Natural killer cell (primary cell): ENCODE results near the gene DYNC2LI1. TPM values are rescaled to one million over a fixed set of nuclear protein-coding genes. Genes with fewer than 3 reads are reported as not detected.
"Not testable (repeated sequence)": the region's sequence is repeated elsewhere in the genome, so short reads cannot be mapped to it uniquely, and the experiment has no call there.

ENCODE experiments used
- ATAC-seq, 3 donors: fragments of 150-1000 bp in 2 of 3; fragments of 200-7000 bp in 1 of 3; cut with Tn5 transposase; 1 replicate in 1 of 3; 2 replicates in 2 of 3; pipeline ENCODE4 v1.10.0; 2021; ENCODE audit warnings: mild to moderate bottlenecking in 2 of 3, moderate library complexity in 2 of 3
- DNase-seq, 2 donors: peaks; one replicate each; pipeline versions ENCODE4 v3.0.0 to v3.0.0-alpha.2; 2013 to 2021; ENCODE audit warnings: mixed read lengths in 1 of 2
- H3K27ac ChIP-seq: one replicate; pipeline ENCODE4 v1.5.1; 2013; ENCODE audit warnings: mild to moderate bottlenecking, low read length
- H3K27me3 ChIP-seq: one replicate; pipeline ENCODE4 v1.6.1; 2013; ENCODE audit warnings: low read length; ENCODE audit not compliant: control insufficient read depth, insufficient read depth
- H3K36me3 ChIP-seq: one replicate; pipeline ENCODE4 v1.6.1; 2013; ENCODE audit warnings: low read length; ENCODE audit not compliant: control insufficient read depth, insufficient read depth
- H3K4me1 ChIP-seq: one replicate; pipeline ENCODE4 v1.6.1; 2013; ENCODE audit warnings: low read length; ENCODE audit not compliant: control insufficient read depth, insufficient read depth
- H3K4me3 ChIP-seq: one replicate; pipeline ENCODE4 v1.5.1; 2013; ENCODE audit warnings: low read length
- H3K9me3 ChIP-seq: one replicate; pipeline ENCODE4 v1.6.1; 2013; ENCODE audit warnings: low read length; ENCODE audit not compliant: control insufficient read depth, insufficient read depth
- H3K27ac Mint-ChIP-seq, 2 donors: one replicate each; pipeline ENCODE4 v1.8.0; 2022; ENCODE audit warnings: mild to moderate bottlenecking in 2 of 2, mixed read lengths in 2 of 2, moderate library complexity in 1 of 2
- H3K27me3 Mint-ChIP-seq, 2 donors: one replicate each; pipeline ENCODE4 v1.8.0; 2022; ENCODE audit warnings: low read depth in 2 of 2, mixed read lengths in 2 of 2
- H3K36me3 Mint-ChIP-seq: one replicate; pipeline ENCODE4 v1.8.0; 2022; ENCODE audit warnings: mixed read lengths
- H3K4me1 Mint-ChIP-seq, 2 donors: one replicate each; pipeline ENCODE4 v1.8.0; 2022; ENCODE audit warnings: mixed read lengths in 2 of 2
- H3K4me3 Mint-ChIP-seq: one replicate; pipeline ENCODE4 v1.8.0; 2022; ENCODE audit warnings: mild to moderate bottlenecking, moderate library complexity, mixed read lengths
- H3K9me3 Mint-ChIP-seq, 2 donors: one replicate each; pipeline ENCODE4 v1.8.0; 2022; ENCODE audit warnings: mixed read lengths in 2 of 2
- CTCF ChIP-seq: fragments of 200-600 bp; IDR thresholded peaks from one replicate; pipeline ENCODE4 v1.8.0; 2022; ENCODE audit warnings: antibody characterized with exemption
- WGBS: methylation state at CpG from one replicate; pipeline ENCODE4 v1.1.7; 2013; ENCODE audit warnings: missing lambda C conversion rate; ENCODE audit not compliant: insufficient coverage; 5-methylcytosine and 5-hydroxymethylcytosine counted together
- intact Hi-C: fragments of 100-400 bp; cut with micrococcal nuclease; formaldehyde crosslinking; loops from one replicate; pipeline ENCODE4 v1.14.2; 2022
- total RNA-seq, 4 donors: library from RNA; stranded (reverse); fragments of 120-200 nt in 1 of 4; gene quantifications; one replicate each; pipeline versions ENCODE4 v1.2.3 to v1.2.4, GENCODE V29; 2013 to 2022

The DYNC2LI1 gene
- total RNA-seq: 1 to 10 TPM; 2.1 to 4.5 (median 3.2) TPM
- 11.9 TPM for total RNA-seq (2013)

GRCh38 chr2:43773876-43774613, at the start of gene DYNC2LI1:
TSS of gene DYNC2LI1 (plus strand) at chr2:43774039. CDS start at chr2:43774139, 100 bp downstream.
- H3K36me3 Mint-ChIP-seq: no peaks in the 10 kb centered on the region
- Histone ChIP-seq H3K27ac (no peak within 1 kb of the TSS), H3K9me3 (no peaks in the 10 kb centered on the region), H3K4me3 (peak within 1 kb of the TSS; percentile 82), H3K36me3 (no peaks in the 10 kb centered on the region), H3K27me3 (no peaks in the 10 kb centered on the region), H3K4me1 (peaks cover 10% of the 10 kb centered on the region)
- TF ChIP-seq CTCF: no peak
- no peaks in the 10 kb centered on the region for H3K9me3 Mint-ChIP-seq
- intact Hi-C loops: no loop called here
- under 1% methylated on average over 27 of the region's 31 CpGs for WGBS
- ATAC-seq (peak; percentile 92 to 98 (median 97)), DNase-seq (peak; percentile 56 to 86)
- H3K27me3 Mint-ChIP-seq: peaks cover 2 to 22% of the 10 kb centered on the region in 2 donors
- H3K4me1 Mint-ChIP-seq: peaks cover 12 to 14% of the 10 kb centered on the region in 2 donors
- H3K4me3 Mint-ChIP-seq: peak within 1 kb of the TSS; percentile 95
- H3K27ac Mint-ChIP-seq: peak within 1 kb of the TSS; percentile 82 to 91

- Mint-ChIP-seq H3K27me3 (peaks cover 9 to 23% of the 10 kb centered on the region in 2 donors), H3K36me3 (no peaks in the 10 kb centered on the region), H3K9me3 (no peaks in the 10 kb centered on the region), H3K27ac (no peak overlapping the region), H3K4me3 (no peak overlapping the region), H3K4me1 (no peaks in the 10 kb centered on the region)
- Histone ChIP-seq H3K27ac (no peak overlapping the region), H3K36me3 (no peaks in the 10 kb centered on the region), H3K4me1 (no peaks in the 10 kb centered on the region), H3K4me3 (no peak overlapping the region), H3K9me3 (no peaks in the 10 kb centered on the region), H3K27me3 (peaks cover 2% of the 10 kb centered on the region)
- intact Hi-C loops: no loop called here
- TF ChIP-seq CTCF: no peak
- 79% methylated on average over 3 of the region's 4 CpGs for WGBS
- ATAC-seq (no peak), DNase-seq (no peak)
Observed at GRCh38 chr2:43724728-43725526, 48.9 kb upstream of the DYNC2LI1 start.

GRCh38 chr2:43725711-43726246, 48.1 kb upstream of the DYNC2LI1 start:
- Mint-ChIP-seq H3K4me3 (no peak overlapping the region), H3K36me3 (no peaks in the 10 kb centered on the region), H3K4me1 (no peaks in the 10 kb centered on the region), H3K27me3 (peaks cover 9 to 23% of the 10 kb centered on the region in 2 donors), H3K9me3 (no peaks in the 10 kb centered on the region), H3K27ac (no peak overlapping the region)
- no peak for TF ChIP-seq CTCF
- Histone ChIP-seq H3K9me3 (no peaks in the 10 kb centered on the region), H3K36me3 (no peaks in the 10 kb centered on the region), H3K27ac (no peak overlapping the region), H3K27me3 (peaks cover 2% of the 10 kb centered on the region), H3K4me3 (no peak overlapping the region), H3K4me1 (no peaks in the 10 kb centered on the region)
- intact Hi-C loops: no loop called here
- no peak for DNase-seq
- no peak for ATAC-seq
- WGBS: 95% methylated on average over 2 of the region's 3 CpGs

- H3K9me3 Mint-ChIP-seq, H3K4me3 ChIP-seq, DNase-seq, H3K4me1 Mint-ChIP-seq, H3K36me3 ChIP-seq, intact Hi-C loops, ATAC-seq, H3K27ac Mint-ChIP-seq, H3K36me3 Mint-ChIP-seq, H3K27ac ChIP-seq, H3K27me3 ChIP-seq, H3K4me3 Mint-ChIP-seq, H3K9me3 ChIP-seq, H3K4me1 ChIP-seq: not testable (repeated sequence)
- WGBS: 93% methylated on average over 11 of the region's 14 CpGs
- peaks cover 9 to 23% of the 10 kb centered on the region in 2 donors for H3K27me3 Mint-ChIP-seq
Observed at GRCh38 chr2:43726961-43727633, 46.7 kb upstream of the DYNC2LI1 start.
